Motor neuron (in vitro differentiated cells): ENCODE data around the gene PCED1B. TPM values are rescaled to one million over a fixed set of nuclear protein-coding genes. Genes with fewer than 3 reads are reported as not detected.
"Not testable (repeated sequence)": the region's sequence is repeated elsewhere in the genome, so short reads cannot be mapped to it uniquely, and the experiment has no call there.

Experiments used
- ATAC-seq, 8 experiments: fragments of 200-7000 bp; cut with Tn5 transposase; replicated peaks in 6 of 8; 2 replicates each; pipeline ENCODE4 v1.8.0; 2021; ENCODE audit warnings: mild to moderate bottlenecking in 8 of 8, moderate library complexity in 8 of 8
- H3K27ac ChIP-seq, 2 donors: fragments of 250-450 bp; sonication (Bioruptor Pico); 2 replicates each; pipeline ENCODE4 v1.9.0; 2021; ENCODE audit warnings: antibody characterized with exemption in 2 of 2, mild to moderate bottlenecking in 2 of 2, moderate library complexity in 1 of 2
- H3K4me1 ChIP-seq, 2 donors: fragments of 250-450 bp; sonication (Bioruptor Pico); replicated peaks in 1 of 2; 2 replicates each; pipeline ENCODE4 v1.6.1; 2021; ENCODE audit warnings: antibody characterized with exemption in 2 of 2, mild to moderate bottlenecking in 2 of 2, moderate library complexity in 1 of 2
- H3K4me3 ChIP-seq, 5 donors: fragments of 250-450 bp; sonication (Bioruptor Pico); 2 replicates each; pipeline ENCODE4 v1.9.0; 2021; ENCODE audit warnings: antibody characterized with exemption in 5 of 5, mild to moderate bottlenecking in 5 of 5, moderate library complexity in 4 of 5
- WGBS, 10 experiments: fragments of 450-650 bp; shearing (Covaris generic); methylation state at CpG; one replicate each; pipeline ENCODE4 v1.0.0; 2022; 5-methylcytosine and 5-hydroxymethylcytosine counted together
- in situ Hi-C, 9 experiments: fragments of 400-800 bp; cut with MboI; loops; one replicate each; pipeline ENCODE4 v1.15.0; 2021; ENCODE audit warnings: low sequenced_read_pairs in 9 of 9, low pct_unique_long_range_greater_than_20kb in 2 of 9; ENCODE audit not compliant: unreplicated experiment in 9 of 9
- total RNA-seq, 8 experiments: library from RNA; unstranded; fragments of 300-600 nt; gene quantifications; 2 replicates each; pipeline versions ENCODE4 v1.2.3 to v1.2.4, GENCODE V29; 2022

Gene PCED1B
- total RNA-seq, 8 experiments from 2014 or later = 0.05 to 7.5 (median 0.61) TPM

- 60 to 100% (median 87%) methylated on average over 1 to 6 of the region's 6 CpGs; no CpG with 5 or more reads in 1 of the 10 experiments for WGBS, 10 experiments
- ATAC-seq = not testable (repeated sequence)
Observed at GRCh38 chr12:47201190-47201589, 121.8 kb downstream of the PCED1B start.

DNA sequence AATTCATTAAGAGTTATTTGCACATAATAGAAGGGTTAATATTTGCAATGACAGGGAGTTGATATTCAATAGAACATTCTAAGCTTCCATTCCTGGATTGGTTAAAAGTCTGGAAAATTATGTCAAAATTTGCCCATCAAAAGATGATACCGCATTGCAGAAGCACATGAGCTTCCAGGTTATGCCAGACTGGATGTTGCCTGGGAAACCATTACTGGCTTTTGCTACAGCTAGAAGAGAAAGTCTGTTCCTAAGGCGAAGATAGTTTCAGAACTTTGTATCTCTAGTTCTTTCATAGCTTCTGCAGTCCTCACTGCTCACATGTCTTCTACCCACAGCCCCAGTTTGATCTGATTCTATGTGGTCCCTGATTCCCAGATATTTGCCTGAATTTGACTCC, 122.8 kb downstream of the PCED1B start:
- ATAC-seq = no peak
- Histone ChIP-seq H3K4me1 (no peaks in the 10 kb centered on the region), H3K27ac (no peak overlapping the region), H3K4me3 (no peak overlapping the region)
- in situ Hi-C loops = no loop called here
- 25 to 100% (median 100%) methylated on average over 1 to 2 of the region's 2 CpGs; no CpG with 5 or more reads in 1 of the 10 experiments for whole genome bisulfite sequencing, 10 experiments

More at GRCh38 chr12:47201190-47201589, 121.8 kb downstream of the PCED1B start:
- H3K27ac ChIP-seq, H3K4me1 ChIP-seq, H3K4me3 ChIP-seq, in situ Hi-C loops: not testable (repeated sequence)

DNA sequence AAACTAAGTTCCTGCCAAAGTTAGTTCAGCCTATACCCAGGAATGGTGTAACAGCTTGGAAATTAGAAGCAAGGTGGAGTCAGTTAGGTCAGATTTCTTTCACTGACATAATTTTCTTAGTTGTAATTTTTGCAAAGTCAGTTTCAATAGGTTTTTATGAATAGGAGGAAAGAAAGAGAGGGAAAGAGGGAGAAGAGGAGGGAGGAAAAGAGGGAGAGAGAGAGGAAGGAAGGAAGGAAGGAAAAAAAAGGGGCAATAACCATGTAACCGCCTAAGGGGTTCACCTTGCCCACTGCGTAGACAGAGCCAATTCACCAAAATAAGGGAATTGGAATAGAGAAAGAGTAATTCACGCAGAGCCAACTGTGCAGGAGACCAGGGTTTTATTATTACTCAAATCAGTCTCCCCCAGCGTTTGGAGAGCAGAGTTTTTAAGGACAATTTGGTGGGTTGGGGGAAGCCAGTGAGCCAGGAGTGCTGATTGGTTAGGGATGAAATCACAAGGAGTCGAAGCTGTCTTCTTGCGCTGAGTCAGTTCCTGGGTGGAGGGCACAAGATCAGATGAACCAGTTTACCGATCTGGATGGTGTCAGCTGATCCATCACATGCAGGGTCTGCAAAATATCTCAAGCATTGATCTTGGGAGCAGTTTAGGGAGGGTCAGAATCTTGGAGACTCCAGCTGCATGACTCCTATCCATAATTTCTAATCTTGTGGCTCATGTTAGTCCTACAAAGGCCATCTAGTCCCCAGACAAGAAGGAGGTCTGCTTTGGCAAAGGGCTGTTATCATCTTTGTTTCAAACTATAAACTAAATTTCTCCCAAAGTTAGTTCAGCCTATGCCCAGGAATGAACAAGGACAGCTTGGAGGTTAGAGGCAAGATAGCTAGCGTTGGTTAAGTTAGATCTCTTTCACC, 126.4 kb downstream of the PCED1B start:
- H3K4me1 ChIP-seq = no peaks in the 10 kb centered on the region
- no peak for ATAC-seq
- in situ Hi-C loops = no loop called here
- H3K4me3 ChIP-seq = no peak overlapping the region
- no peak overlapping the region for H3K27ac ChIP-seq
- 23 to 85% (median 67%) methylated on average over 2 to 7 of the region's 8 CpGs for WGBS, 10 experiments

- no peak overlapping the region for H3K27ac ChIP-seq
- no peak for ATAC-seq
- 80 to 100% (median 90%) methylated on average over 1 to 4 of the region's 5 CpGs; no CpG with 5 or more reads in 1 of the 10 experiments for WGBS, 10 experiments
- no peak overlapping the region for H3K4me3 ChIP-seq
- in situ Hi-C loops = no loop called here
- no peaks in the 10 kb centered on the region for H3K4me1 ChIP-seq
Observed at GRCh38 chr12:47206450-47207339, 127.3 kb downstream of the PCED1B start.

DNA sequence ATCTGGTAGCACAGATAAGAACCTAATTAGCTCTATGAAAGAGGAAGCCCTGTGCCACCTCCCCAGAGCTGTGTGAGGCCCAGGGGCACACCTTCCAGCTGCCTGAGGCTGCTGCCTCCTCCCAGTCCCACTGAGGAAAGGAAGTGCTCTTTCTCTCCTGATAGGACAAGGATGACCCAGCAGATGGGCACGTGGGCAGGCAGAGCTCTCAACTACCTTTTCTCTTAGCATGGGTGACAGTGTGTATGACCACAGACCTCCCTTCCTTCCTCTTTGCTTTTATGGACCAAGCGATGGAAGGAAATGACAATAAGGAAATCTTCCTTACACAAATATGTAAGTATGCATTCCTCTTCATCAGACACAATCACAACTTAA, 127.9 kb downstream of the PCED1B start:
- 57 to 100% (median 80%) methylated on average over 1 to 2 of the region's 2 CpGs; no CpG with 5 or more reads in 3 of the 10 experiments for WGBS, 10 experiments
- Histone ChIP-seq H3K4me1 (no peaks in the 10 kb centered on the region), H3K27ac (no peak overlapping the region), H3K4me3 (no peak overlapping the region)
- in situ Hi-C loops = no loop called here
- peak in 1 of 8 experiments; percentile 33 for ATAC-seq

GRCh38 chr12:47207829-47208248, 128.4 kb downstream of the PCED1B start:
- 0 to 100% (median 79%) methylated on average over 1 to 3 of the region's 3 CpGs; no CpG with 5 or more reads in 2 of the 10 experiments for whole genome bisulfite sequencing, 10 experiments
- Histone ChIP-seq H3K4me1 (no peaks in the 10 kb centered on the region), H3K27ac (no peak overlapping the region), H3K4me3 (no peak overlapping the region)
- in situ Hi-C loops = no loop called here
- ATAC-seq = no peak

DNA sequence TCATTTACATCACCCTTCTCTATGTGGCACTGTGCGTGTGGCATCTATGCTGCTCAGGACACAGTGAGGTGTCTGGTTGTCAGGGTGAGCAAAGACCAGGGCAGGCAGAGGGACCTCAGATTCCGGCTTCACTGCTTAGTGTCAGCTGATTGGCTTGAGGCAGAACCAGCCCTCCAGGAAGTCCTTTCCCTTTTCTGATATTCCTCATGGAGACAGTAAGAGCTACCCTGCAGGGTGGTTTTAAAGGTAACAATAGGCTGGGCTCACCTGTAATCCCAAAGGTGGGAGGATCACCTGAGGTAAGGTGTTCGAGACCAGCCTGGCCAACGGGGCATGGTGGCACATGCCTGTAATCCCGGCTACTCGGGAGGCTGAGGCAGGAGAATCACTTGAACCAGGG, 129.6 kb downstream of the PCED1B start:
- ATAC-seq = no peak
- no peak overlapping the region for H3K27ac ChIP-seq
- WGBS, 10 experiments = 80 to 97% (median 88%) methylated on average over 1 to 6 of the region's 6 CpGs; no CpG with 5 or more reads in 5 of the 10 experiments
- H3K4me3 ChIP-seq = no peak overlapping the region
- no peaks in the 10 kb centered on the region for H3K4me1 ChIP-seq
- in situ Hi-C loops = no loop called here

DNA sequence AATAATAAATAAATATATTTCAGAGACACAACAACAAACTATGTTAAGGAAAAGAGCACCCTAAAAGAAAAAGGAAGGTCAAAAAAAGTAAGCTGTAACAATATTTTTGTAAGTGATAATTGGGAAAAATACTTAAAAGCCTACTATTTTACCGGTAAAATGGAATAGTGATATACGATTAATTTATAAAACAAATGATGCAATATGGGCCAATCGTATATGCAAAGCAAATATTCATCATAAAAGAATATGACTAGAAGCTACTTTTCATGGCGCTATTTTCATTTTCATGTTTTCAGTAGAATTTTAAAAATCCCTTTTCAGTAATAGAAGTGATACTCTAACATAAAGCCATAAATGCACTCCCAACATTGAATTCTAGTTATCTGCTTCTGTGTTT, 131.4 kb downstream of the PCED1B start:
- WGBS, 10 experiments = 76 to 100% (median 93%) methylated on average over 2 to 4 of the region's 4 CpGs

GRCh38 chr12:47212701-47213039, 133.2 kb downstream of the PCED1B start:
- H3K4me1 ChIP-seq = no peaks in the 10 kb centered on the region
- ATAC-seq = no peak
- in situ Hi-C loops = no loop called here
- no peak overlapping the region for H3K4me3 ChIP-seq
- H3K27ac ChIP-seq = no peak overlapping the region

More for the DNA sequence above, 131.4 kb downstream of the PCED1B start:
- Histone ChIP-seq H3K4me1 (no peaks in the 10 kb centered on the region), H3K4me3 (no peak overlapping the region), H3K27ac (no peak overlapping the region)
- ATAC-seq = no peak
- in situ Hi-C loops = no loop called here

- Histone ChIP-seq H3K4me1 (no peaks in the 10 kb centered on the region), H3K4me3 (no peak overlapping the region), H3K27ac (no peak overlapping the region)
- WGBS, 10 experiments = 58 to 93% (median 80%) methylated on average over 2 to 3 of the region's 3 CpGs; no CpG with 5 or more reads in 1 of the 10 experiments
- in situ Hi-C loops = no loop called here
- no peak for ATAC-seq
Observed at GRCh38 chr12:47213396-47213795, 134.0 kb downstream of the PCED1B start.

DNA sequence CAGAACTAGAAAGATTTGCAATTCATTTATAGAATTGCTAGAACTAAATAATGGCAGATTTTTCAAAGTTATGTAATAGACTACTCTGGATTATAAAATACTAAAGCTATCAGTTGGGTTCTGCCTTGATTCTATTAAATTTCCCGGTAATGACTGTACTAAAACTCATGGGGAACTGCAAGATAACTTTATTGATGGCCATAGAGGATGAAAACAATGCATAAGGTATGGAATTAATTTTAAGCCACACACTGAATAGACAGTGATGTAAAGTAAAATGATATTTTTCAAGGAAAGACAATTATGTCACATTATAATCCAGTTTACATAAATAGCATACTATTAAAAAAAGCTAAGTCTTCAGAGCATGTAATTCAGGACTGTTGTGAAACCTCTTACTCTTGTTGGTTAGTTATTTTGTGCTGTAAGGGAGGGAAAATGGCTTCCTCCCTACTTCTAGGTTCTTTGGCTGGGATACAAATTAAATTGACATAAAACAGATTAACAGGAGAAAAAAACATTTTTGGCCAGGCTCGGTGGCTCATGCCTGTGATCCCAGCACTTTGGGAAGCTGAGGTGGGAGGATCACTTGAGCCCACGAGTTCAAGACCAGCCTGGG, 134.7 kb downstream of the PCED1B start:
- no peak overlapping the region for H3K4me3 ChIP-seq
- no peak for ATAC-seq
- no peaks in the 10 kb centered on the region for H3K4me1 ChIP-seq
- in situ Hi-C loops = no loop called here
- no peak overlapping the region for H3K27ac ChIP-seq
- WGBS, 10 experiments = 36 to 100% (median 87%) methylated on average over 1 to 3 of the region's 3 CpGs; no CpG with 5 or more reads in 1 of the 10 experiments

DNA sequence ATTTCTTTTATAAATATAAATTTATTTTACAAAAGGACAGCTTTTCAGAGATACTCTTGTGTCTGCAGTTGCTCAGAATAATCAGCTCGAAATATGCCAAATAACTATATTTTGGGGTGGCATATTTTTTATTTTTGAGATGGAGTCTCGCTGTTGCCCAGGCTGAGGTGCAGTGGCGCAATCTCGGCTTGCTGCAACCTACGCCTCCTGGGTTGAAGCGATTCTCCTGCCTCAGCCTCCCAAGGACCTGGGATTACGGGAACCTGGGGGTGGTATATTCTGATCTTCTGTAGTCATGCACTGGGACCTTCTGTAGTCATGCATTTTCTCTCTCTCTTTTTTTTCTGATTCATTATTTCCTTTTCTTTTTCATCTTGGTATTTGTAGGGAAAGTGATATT, 135.3 kb downstream of the PCED1B start:
- in situ Hi-C loops = no loop called here
- Histone ChIP-seq H3K4me1 (no peaks in the 10 kb centered on the region), H3K4me3 (no peak overlapping the region), H3K27ac (no peak overlapping the region)
- no peak for ATAC-seq
- WGBS, 10 experiments = 83 to 100% (median 93%) methylated on average over 1 to 6 of the region's 7 CpGs
